Activated CD8-positive, alpha-beta memory T cell treated with anti-CD3 and anti-CD28 coated beads, Interleukin-2, amount 50 U/mL, for 24 hours (primary cell): ENCODE data around the gene DRAXIN.

Experiments used
- DNase-seq: peaks from one replicate; pipeline ENCODE4 v3.0.0-alpha.2; 2020; ENCODE audit errors: extremely low read depth

The DRAXIN gene

GRCh38 chr1:11684070-11684469, 7.4 kb upstream of the DRAXIN start:
- no peak for DNase-seq

- no peak for DNase-seq
Observed at GRCh38 chr1:11685210-11685752, 6.2 kb upstream of the DRAXIN start.

GRCh38 chr1:11688506-11688905, 3.0 kb upstream of the DRAXIN start:
- no peak for DNase-seq

GRCh38 chr1:11690397-11691301, 861 bp upstream of the DRAXIN start:
- DNase-seq = no peak

GRCh38 chr1:11691928-11692711, 610 bp downstream of the DRAXIN start:
- DNase-seq = no peak

- peak; percentile 34 for DNase-seq
Observed at GRCh38 chr1:11693024-11693590, 1.6 kb downstream of the DRAXIN start.

GRCh38 chr1:11693917-11694316, 2.4 kb downstream of the DRAXIN start:
- DNase-seq = no peak

GRCh38 chr1:11695861-11696260, 4.4 kb downstream of the DRAXIN start:
- DNase-seq = no peak

GRCh38 chr1:11697188-11697892, 5.8 kb downstream of the DRAXIN start:
- no peak for DNase-seq

GRCh38 chr1:11697893-11698210, 6.3 kb downstream of the DRAXIN start:
- DNase-seq = no peak

- DNase-seq = no peak
Observed at GRCh38 chr1:11700601-11701467, 9.3 kb downstream of the DRAXIN start.

GRCh38 chr1:11701551-11701961, 10.0 kb downstream of the DRAXIN start:
- DNase-seq = no peak

- no peak for DNase-seq
Observed at GRCh38 chr1:11701981-11702803, 10.7 kb downstream of the DRAXIN start.

- no peak for DNase-seq
Observed at GRCh38 chr1:11703357-11704193, 12.1 kb downstream of the DRAXIN start.

- DNase-seq = no peak
Observed at GRCh38 chr1:11704194-11704529, 12.7 kb downstream of the DRAXIN start.

- no peak for DNase-seq
Observed at GRCh38 chr1:11704691-11705475, 13.4 kb downstream of the DRAXIN start.

GRCh38 chr1:11705596-11705995, 14.1 kb downstream of the DRAXIN start:
- no peak for DNase-seq

- DNase-seq = no peak
Observed at GRCh38 chr1:11706292-11706691, 14.8 kb downstream of the DRAXIN start.
